Measurements from ENCODE around the gene ZCCHC7.

ZCCHC7 gene

DNA sequence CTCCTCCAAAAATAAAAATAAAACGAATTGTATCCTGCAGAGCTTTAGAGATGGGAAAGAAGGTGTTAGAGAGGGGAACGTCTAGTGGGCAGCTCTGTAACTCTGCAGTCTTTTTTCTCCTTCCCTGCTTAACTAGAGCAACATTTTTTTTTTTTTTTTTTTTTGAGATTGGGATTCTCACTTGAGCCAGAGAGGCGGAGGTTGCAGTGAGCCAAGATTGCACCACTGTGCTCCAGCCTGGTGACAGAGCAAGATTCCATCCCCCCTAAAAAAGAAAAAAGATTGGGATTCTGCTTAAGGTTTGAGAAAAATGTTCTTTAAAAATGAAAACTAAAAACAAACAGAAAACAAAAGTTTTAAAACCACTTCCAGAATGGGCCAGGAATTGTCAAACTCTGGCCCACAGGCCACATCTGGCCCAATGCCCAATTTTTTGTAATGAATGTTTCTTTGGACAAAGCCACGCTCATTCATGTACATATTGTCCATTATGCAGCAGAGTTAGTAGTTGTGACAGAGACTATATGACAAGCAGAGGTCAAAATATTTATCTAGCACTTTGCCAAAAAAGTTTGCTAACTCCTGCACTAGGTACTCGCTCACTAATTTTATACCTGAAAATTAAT is 98.5 kb downstream of the ZCCHC7 start:
- TF ChIP-seq ZFX (IDR thresholded peaks at IDR 0.05), result no peak
- TF ChIP-seq, protein P1, sequence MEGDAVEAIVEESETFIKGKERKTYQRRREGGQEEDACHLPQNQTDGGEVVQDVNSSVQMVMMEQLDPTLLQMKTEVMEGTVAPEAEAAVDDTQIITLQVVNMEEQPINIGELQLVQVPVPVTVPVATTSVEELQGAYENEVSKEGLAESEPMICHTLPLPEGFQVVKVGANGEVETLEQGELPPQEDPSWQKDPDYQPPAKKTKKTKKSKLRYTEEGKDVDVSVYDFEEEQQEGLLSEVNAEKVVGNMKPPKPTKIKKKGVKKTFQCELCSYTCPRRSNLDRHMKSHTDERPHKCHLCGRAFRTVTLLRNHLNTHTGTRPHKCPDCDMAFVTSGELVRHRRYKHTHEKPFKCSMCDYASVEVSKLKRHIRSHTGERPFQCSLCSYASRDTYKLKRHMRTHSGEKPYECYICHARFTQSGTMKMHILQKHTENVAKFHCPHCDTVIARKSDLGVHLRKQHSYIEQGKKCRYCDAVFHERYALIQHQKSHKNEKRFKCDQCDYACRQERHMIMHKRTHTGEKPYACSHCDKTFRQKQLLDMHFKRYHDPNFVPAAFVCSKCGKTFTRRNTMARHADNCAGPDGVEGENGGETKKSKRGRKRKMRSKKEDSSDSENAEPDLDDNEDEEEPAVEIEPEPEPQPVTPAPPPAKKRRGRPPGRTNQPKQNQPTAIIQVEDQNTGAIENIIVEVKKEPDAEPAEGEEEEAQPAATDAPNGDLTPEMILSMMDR (conservative IDR thresholded peaks at IDR 0.05), result no peak
- H3K27ac ChIP-seq, result no peak overlapping the region

DNA sequence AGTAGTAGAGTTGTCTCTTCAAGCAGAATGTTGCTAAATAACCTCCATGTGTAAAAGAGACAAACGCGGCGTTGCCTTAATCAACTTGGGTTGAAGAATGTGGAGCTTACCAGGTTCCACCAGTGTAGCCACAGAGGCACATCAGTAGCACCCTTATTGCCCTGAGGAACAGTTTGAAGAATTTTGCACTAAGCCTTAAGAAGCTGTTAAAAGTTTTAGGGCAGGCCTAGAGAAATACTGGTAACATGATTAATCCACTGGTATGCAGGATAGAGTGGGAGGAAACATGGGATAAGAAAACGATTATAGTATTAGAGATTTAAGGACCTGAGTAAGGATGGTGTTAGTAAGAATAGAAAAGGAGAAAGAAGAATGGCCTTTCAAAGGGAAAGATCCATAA is 100.6 kb downstream of the ZCCHC7 start:
- H3K27ac ChIP-seq, result no peak overlapping the region
- no peak for TF ChIP-seq ZFX (IDR thresholded peaks at IDR 0.05)
- TF ChIP-seq, protein P1 (conservative IDR thresholded peaks at IDR 0.05), result no peak

DNA sequence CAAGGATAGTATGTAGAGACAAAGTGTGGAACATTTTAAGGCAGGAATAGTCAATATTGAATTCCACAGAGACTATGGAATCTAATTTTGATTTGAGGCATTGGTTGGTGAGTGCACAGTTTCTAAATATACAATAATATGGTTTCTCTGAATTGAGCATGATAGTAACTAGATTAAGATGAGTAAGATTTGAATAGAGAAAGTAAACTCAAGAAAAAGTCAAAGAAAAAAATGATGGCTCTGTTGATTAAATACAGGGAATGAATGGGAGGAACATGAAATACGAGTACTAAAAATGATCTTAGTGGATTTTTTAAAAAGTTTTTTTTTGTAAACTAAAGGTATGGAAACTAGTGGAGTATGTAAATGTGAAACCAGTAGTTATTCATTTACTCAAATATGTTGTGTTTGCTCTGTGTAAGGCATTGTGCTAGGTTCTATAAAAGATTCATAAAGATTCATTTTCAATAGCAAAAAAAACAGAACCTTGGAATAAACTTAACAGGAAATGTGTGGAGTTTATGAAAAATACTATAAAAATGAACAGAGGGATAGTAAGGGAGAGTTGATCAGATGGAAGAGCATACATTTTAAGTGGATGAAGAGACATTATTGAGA is 101.2 kb downstream of the ZCCHC7 start:
- TF ChIP-seq, protein P1 (conservative IDR thresholded peaks at IDR 0.05), result no peak
- no peak for TF ChIP-seq ZFX (IDR thresholded peaks at IDR 0.05)
- H3K27ac ChIP-seq, result no peak overlapping the region

DNA sequence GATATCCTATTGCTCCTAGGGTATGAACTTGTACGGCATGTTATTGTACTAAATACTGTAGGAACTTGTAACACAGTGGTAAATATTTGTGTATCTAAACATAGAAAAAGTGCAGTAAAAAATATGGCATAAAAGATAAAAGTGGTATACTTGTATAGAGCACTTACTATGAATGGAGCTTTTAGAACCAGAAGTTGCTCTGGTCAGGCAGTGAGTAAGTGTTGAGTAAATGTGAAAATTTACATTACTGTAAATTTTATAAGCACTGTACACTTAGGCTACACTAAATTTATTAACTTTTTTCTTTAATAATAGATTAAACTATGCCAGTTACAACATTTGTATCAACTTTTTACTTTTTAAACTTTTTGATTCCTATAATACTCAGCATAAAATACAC is 109.1 kb downstream of the ZCCHC7 start:
- H3K27ac ChIP-seq, result no peak overlapping the region

DNA sequence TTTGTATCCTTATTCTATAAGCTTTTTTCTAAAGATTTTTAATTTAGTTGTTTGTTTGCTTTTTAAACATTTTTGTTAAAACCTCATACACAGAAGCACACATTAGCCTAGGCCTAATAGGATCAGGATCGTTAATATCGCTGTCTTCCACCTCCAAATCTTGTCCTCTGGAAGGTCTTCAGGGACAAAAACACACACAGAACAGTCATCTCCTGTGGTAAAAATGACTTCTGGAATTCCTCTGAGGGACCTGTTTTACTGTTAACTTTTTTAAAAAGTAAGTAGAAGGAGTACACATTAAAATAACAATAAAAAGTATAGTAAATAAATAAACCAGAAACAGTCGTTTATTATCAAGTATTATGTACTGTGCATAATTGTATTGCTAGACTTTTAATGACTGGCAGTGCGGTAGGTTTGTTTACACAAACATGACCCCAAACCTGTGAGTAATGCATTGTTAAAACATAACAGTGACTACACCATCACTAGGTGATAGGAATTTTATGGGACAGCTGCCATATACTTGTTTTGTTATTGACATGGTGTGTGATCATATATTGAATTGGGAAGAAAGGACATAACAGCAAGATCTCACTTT is 109.6 kb downstream of the ZCCHC7 start:
- no peak for TF ChIP-seq ZFX (IDR thresholded peaks at IDR 0.05)
- TF ChIP-seq, protein P1 (conservative IDR thresholded peaks at IDR 0.05), result no peak
- H3K27ac ChIP-seq, result no peak overlapping the region

More for the DNA sequence above, 109.1 kb downstream of the ZCCHC7 start:
- no peak for TF ChIP-seq ZFX (IDR thresholded peaks at IDR 0.05)
- TF ChIP-seq, protein P1 (conservative IDR thresholded peaks at IDR 0.05), result no peak

DNA sequence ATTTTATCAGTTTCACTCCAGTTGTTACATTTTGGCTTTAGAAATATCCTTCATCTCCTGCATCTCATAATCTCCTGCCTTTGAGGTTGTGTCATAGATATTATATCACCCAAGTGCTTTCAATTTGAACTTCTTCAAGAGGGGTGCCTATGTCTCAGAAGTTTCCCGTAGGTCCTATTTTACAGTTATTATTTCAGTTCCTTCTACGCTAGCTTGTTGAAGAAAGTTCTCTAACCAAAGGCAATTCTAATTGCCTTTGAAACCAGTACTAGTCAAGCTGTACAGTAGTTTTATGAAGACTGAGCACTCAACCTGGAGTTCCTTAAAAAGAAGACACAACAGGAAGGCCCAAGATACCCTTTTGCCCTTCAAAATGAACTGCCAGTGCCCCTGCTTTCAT is 116.4 kb downstream of the ZCCHC7 start:
- TF ChIP-seq, protein P1 (conservative IDR thresholded peaks at IDR 0.05), result no peak
- TF ChIP-seq ZFX (IDR thresholded peaks at IDR 0.05), result no peak
- no peak overlapping the region for H3K27ac ChIP-seq

DNA sequence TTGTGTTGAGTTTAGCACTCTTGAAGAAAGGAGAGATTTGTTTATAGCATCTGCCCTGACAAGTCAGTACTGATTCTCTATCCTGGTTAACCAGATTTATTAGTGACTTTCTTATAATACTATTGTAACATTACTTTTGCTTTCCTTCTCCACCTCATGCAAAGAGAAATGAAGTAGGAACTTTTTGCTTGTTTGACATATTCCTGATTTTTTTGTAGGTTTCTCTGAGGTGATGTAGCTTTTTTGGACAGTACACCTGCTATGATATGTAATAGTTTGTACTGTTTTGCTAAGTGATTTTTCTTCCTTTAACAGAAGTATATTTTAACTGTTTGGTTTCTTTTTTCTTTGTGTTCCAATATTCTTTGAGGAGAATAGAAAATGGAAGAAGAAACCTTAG is 117.7 kb downstream of the ZCCHC7 start:
- no peak overlapping the region for H3K27ac ChIP-seq
- TF ChIP-seq ZFX (IDR thresholded peaks at IDR 0.05), result no peak
- TF ChIP-seq, protein P1 (conservative IDR thresholded peaks at IDR 0.05), result no peak

All from C4-2B (cell line).